LNCaP clone FGC (cell line): ENCODE data around the gene NUBP1.
"Not testable (repeated sequence)": the region's sequence is repeated elsewhere in the genome, so short reads cannot be mapped to it uniquely, and the experiment has no call there.

Source experiments
- DNase-seq: peaks from one replicate; pipeline ENCODE4 v3.0.0-alpha.2; 2011; ENCODE audit warnings: low read depth
- H3K4me3 ChIP-seq: 2 replicates; pipeline ENCODE4 v1.5.1; 2011; ENCODE audit warnings: mild to moderate bottlenecking, low read depth, low read length, control low read depth
- TF ChIP-seq, protein P1 (sequence below): IDR thresholded peaks from 2 replicates; pipeline ENCODE4 v1.5.1; 2012; ENCODE audit warnings: mild to moderate bottlenecking; ENCODE audit not compliant: control insufficient read depth, insufficient read depth; ENCODE audit errors: extremely low read depth

NUBP1 gene

DNA sequence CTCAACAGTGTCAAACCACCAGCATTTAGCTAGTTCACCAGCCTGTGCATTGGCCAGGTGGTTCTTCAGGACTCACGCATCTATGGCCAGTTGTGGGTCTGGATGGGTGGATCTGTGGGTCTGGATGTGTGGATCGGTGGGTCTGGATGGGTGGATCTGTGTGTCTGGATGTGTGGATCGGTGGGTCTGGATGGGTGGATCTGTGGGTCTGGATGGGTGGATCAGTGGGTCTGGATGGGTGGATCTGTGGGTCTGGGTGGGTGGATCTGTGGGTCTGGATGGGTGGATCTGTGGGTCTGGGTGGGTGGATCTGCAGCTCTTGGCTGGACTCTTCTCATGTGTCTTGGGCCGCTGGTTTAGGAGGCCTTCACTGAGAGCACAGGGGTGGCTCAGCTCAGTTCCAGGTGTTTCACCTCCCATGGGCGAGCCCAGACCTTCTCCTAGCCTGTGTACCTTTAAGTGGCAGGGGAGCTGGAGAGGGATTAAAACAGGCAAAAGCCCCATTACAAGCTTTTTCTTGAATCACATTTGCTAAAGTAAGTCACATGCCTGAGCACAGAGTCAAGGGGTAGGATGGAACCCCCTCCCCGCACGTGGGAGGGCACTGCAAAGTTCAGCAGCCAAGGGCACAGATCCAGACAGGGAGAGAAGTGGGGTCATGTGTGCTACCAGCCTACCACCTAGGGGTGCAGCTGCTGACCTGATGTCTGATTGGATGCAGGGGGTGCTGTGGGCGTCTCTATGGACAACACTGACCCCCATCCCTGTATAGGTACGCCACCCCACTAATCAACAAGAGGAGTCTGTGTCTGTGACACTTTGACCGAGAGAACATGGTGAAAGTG is 3.4 kb upstream of the NUBP1 start:
- H3K4me3 ChIP-seq, result no peak overlapping the region
- DNase-seq, result no peak
- TF ChIP-seq, protein P1, sequence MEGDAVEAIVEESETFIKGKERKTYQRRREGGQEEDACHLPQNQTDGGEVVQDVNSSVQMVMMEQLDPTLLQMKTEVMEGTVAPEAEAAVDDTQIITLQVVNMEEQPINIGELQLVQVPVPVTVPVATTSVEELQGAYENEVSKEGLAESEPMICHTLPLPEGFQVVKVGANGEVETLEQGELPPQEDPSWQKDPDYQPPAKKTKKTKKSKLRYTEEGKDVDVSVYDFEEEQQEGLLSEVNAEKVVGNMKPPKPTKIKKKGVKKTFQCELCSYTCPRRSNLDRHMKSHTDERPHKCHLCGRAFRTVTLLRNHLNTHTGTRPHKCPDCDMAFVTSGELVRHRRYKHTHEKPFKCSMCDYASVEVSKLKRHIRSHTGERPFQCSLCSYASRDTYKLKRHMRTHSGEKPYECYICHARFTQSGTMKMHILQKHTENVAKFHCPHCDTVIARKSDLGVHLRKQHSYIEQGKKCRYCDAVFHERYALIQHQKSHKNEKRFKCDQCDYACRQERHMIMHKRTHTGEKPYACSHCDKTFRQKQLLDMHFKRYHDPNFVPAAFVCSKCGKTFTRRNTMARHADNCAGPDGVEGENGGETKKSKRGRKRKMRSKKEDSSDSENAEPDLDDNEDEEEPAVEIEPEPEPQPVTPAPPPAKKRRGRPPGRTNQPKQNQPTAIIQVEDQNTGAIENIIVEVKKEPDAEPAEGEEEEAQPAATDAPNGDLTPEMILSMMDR, result no peak

DNA sequence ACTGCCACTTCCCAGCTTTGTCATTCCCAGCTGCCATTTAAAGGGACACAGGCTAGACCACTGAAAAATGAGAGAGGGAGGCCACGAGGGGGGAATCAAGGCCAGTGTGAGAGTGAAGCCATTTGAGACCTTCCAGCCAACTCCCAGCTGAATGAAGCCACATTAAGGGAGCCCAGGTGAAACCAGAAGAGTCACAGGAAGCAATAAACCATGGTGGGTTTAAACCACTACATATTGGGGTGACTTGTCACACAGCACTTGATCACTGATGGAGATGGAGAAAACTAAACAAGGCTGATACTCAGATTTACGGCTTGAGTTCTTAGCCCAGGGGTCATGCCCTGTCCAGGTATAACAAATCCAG is 2.8 kb upstream of the NUBP1 start:
- no peak for DNase-seq
- TF ChIP-seq, protein P1, result no peak
- no peak overlapping the region for H3K4me3 ChIP-seq

DNA sequence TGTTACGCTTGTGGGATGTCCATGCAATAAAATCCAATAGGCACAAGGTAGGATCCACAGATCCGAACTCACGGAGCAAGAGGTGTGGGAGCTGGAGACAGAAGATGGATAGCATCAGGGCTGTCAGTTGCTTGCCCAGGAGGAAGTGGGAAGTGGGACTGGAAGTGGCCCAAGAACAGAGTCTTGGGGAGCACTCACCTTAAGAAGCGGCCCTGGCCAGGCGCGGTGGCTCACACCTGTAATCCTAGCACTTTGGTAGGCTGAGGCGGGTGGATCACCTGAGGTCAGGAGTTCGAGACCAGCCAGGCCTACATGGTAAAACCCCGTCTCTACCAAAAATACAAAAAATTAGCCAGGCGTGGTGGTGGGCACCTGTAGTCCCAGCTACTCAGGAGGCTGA is 2.4 kb upstream of the NUBP1 start:
- not testable (repeated sequence) for H3K4me3 ChIP-seq, DNase-seq

DNA sequence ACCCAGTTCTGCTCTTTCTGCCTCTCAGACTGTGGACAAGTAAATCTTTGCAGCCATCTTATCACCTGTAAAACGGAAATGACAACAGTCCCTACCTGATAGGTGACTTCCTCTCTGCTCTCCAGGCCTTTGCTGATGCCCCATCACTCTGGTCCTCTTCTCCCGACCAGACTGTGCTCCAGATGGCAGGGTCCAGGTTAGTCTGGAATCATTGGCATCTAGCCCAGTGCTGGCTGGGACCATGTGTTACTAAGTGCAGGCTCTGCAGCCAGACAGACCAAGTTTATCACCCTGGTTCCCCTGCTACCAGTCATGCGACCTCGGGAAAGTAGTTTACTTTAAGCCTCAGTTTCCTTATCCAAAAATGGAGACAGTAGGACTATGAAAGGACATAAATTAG is 1.8 kb upstream of the NUBP1 start:
- no peak overlapping the region for H3K4me3 ChIP-seq
- no peak for DNase-seq
- TF ChIP-seq, protein P1, result no peak

DNA sequence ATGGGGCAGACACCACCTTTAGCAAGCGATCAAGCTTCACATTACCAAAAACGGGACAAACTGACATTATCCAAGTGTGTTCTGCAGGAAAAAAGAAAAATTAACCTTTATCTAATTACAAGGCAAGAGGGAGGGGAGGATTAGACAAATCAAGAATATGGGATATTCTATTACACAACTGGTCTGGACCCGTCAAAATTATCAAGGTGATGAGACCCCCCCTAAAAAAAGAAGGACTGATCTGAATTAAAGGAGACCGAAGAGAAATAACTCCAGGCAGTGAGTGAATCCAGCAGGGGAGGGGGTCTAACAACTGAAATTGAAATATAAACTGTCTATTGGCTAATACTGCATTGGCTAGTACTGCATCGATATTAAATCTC is 424 bp upstream of the NUBP1 start:
- no peak for DNase-seq
- H3K4me3 ChIP-seq, result peak overlapping the region; percentile 69

DNA sequence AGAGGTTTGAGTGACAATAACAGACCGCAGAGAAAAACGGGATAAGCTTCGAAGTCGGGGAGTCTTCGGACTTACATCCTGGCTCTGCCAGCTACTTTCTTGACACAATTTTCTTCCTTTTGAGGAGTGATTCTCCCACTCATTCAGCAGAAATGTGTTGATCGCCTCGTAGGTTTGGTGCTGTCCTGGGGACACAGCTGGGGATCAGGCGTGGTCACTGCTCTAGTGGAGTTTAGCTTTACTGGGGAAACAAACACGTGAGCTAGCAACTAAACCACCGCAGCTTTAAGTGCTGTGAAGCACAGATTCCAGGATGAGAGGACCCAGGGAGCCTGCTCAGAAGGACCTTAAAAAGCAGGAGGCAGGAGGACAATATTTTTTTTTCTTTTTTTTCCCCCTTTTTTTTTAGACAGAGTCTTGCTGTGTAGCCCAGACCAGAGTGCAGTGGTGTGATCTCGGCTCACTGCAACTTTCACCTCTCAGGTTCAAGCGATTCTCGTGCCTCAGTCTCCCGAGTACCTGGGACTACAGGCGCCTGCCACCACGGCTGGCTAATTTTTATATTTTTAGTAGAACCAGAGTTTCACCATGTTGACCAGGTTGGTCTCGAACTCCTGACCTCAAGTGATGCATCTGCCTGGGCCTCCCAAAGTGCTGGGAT is 858 bp downstream of the NUBP1 start:
- TF ChIP-seq, protein P1, result no peak
- H3K4me3 ChIP-seq, result peak overlapping the region; percentile 69
- no peak for DNase-seq

More for the DNA sequence above, 424 bp upstream of the NUBP1 start:
- TF ChIP-seq, protein P1, result no peak

DNA sequence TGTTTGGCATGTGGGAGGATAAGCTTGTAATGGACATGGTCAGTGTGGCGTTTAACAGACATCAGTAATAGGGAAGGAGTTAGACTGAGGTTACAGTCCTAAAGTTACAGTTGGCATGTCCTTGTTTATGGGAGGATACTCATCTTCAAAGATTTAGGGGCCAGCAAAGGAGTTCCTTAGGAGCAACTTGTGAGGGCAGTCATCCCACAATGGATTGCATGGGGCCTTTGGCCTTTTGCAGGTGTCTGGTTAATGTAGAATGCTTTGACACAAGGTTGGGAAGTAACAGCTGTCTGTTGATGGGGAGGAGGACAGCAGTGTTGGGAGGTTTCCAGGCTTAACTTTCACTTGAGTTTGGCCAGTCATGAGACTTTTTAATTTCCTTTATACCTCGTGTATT is 2.2 kb downstream of the NUBP1 start:
- H3K4me3 ChIP-seq, result no peak overlapping the region
- TF ChIP-seq, protein P1, result no peak
- no peak for DNase-seq
